Neural cell (in vitro differentiated cells): Measurements from ENCODE around the gene SPAG6.
"Not testable (repeated sequence)": the region's sequence is repeated elsewhere in the genome, so short reads cannot be mapped to it uniquely, and the experiment has no call there.

Experiments used
- CTCF ChIP-seq: fragments of 450-650 bp; IDR thresholded peaks from 2 replicates; pipeline ENCODE4 v1.5.1; 2014; ENCODE audit warnings: antibody characterized with exemption, mild to moderate bottlenecking, moderate library complexity; ENCODE audit not compliant: poor library complexity, severe bottlenecking
- EZH2 ChIP-seq: fragments of 200-600, 300-800 bp; shearing (Covaris generic), sonication (generic); IDR thresholded peaks from 2 replicates; pipeline ENCODE4 v1.6.1; 2014; ENCODE audit warnings: antibody characterized with exemption, low read length, borderline replicate concordance, mild to moderate bottlenecking; ENCODE audit not compliant: insufficient read depth, poor library complexity, severe bottlenecking
- MXI1 ChIP-seq: fragments of 450-650 bp; conservative IDR thresholded peaks from 2 replicates; pipeline ENCODE4 v1.6.1; 2014; ENCODE audit warnings: antibody characterized with exemption, mild to moderate bottlenecking; ENCODE audit not compliant: poor library complexity, severe bottlenecking
- POLR2AphosphoS5 ChIP-seq: IDR thresholded peaks from 2 replicates; pipeline ENCODE4 v1.6.1; 2012
- RAD21 ChIP-seq: fragments of 450-650 bp; conservative IDR thresholded peaks from 2 replicates; pipeline ENCODE4 v1.6.1; 2014; ENCODE audit warnings: antibody characterized with exemption, mild to moderate bottlenecking, moderate library complexity
- SMC3 ChIP-seq: fragments of 450-650 bp; conservative IDR thresholded peaks from 2 replicates; pipeline ENCODE4 v1.6.1; 2014; ENCODE audit warnings: antibody characterized with exemption, mild to moderate bottlenecking, moderate library complexity; ENCODE audit not compliant: poor library complexity
- TAF1 ChIP-seq: IDR thresholded peaks from 2 replicates; pipeline ENCODE4 v1.6.1; 2012; ENCODE audit warnings: low read depth

- not testable (repeated sequence) for TF ChIP-seq CTCF, MXI1, POLR2AphosphoS5, EZH2, RAD21, TAF1, SMC3
Measured at GRCh38 chr10:22396195-22396594, 50.9 kb downstream of the SPAG6 start.
